GM23338 (cell line): Measurements from ENCODE around the gene SP2. TPM values are rescaled to one million over a fixed set of nuclear protein-coding genes. Genes with fewer than 3 reads are reported as not detected.

Experiments
- ATAC-seq: fragments of 200-7000 bp; cut with Tn5 transposase; 3 replicates; pipeline ENCODE4 v1.9.1; 2020
- DNase-seq: peaks from one replicate; pipeline ENCODE4 v3.0.0-alpha.2; 2015; ENCODE audit warnings: low spot score
- H2AFZ ChIP-seq: fragments of 200-600 bp; sonication (generic); 2 replicates; pipeline ENCODE4 v1.8.0; 2016; ENCODE audit warnings: antibody characterized with exemption, mild to moderate bottlenecking, moderate library complexity
- H3F3A ChIP-seq: fragments of 200-600 bp; sonication (generic); replicated peaks from 2 replicates; pipeline ENCODE4 v1.8.0; 2017; ENCODE audit warnings: antibody characterized with exemption, mixed run types, low read depth
- H3K27ac ChIP-seq: fragments of 200-600 bp; sonication (generic); 2 replicates; pipeline ENCODE4 v1.6.1; 2016; ENCODE audit warnings: low read depth
- H3K27me3 ChIP-seq: fragments of 200-600 bp; sonication (generic); 2 replicates; pipeline ENCODE4 v1.8.0; 2016; ENCODE audit warnings: mild to moderate bottlenecking, mixed run types, moderate library complexity; ENCODE audit not compliant: insufficient read depth
- H3K36me3 ChIP-seq: fragments of 200-600 bp; sonication (generic); 2 replicates; pipeline ENCODE4 v1.8.0; 2016; ENCODE audit warnings: mild to moderate bottlenecking; ENCODE audit not compliant: insufficient read depth
- H3K4me1 ChIP-seq: fragments of 200-600 bp; sonication (generic); 2 replicates; pipeline ENCODE4 v1.8.0; 2016; ENCODE audit warnings: mild to moderate bottlenecking, moderate library complexity; ENCODE audit not compliant: insufficient read depth
- H3K4me2 ChIP-seq: fragments of 200-600 bp; sonication (generic); 2 replicates; pipeline ENCODE4 v1.7.1; 2017; ENCODE audit warnings: mixed run types
- H3K4me3 ChIP-seq: fragments of 200-600 bp; sonication (generic); 2 replicates; pipeline ENCODE4 v1.6.1; 2016; ENCODE audit warnings: mixed run types
- H3K79me2 ChIP-seq: fragments of 200-600 bp; sonication (generic); replicated peaks from 2 replicates; pipeline ENCODE4 v1.8.0; 2017; ENCODE audit warnings: mild to moderate bottlenecking; ENCODE audit not compliant: insufficient read depth
- H3K9me2 ChIP-seq: fragments of 200-600 bp; sonication (generic); 2 replicates; pipeline ENCODE4 v1.8.0; 2017; ENCODE audit not compliant: insufficient read depth
- H4K20me1 ChIP-seq: fragments of 200-600 bp; sonication (generic); replicated peaks from 2 replicates; pipeline ENCODE4 v1.8.0; 2017; ENCODE audit warnings: mild to moderate bottlenecking; ENCODE audit not compliant: insufficient read depth
- H3K27ac Mint-ChIP-seq: 2 replicates; pipeline ENCODE4 v1.8.0; 2020; ENCODE audit warnings: inconsistent platforms, mild to moderate bottlenecking, moderate library complexity, mixed read lengths
- H3K27me3 Mint-ChIP-seq: 3 replicates; pipeline ENCODE4 v1.8.0; 2022; ENCODE audit warnings: low read depth, mild to moderate bottlenecking, moderate library complexity, mixed read lengths, inconsistent platforms; ENCODE audit not compliant: insufficient read depth, poor library complexity
- H3K36me3 Mint-ChIP-seq: 3 replicates; pipeline ENCODE4 v1.8.0; 2021; ENCODE audit warnings: low read depth, mild to moderate bottlenecking, inconsistent platforms, moderate library complexity, mixed read lengths
- H3K4me1 Mint-ChIP-seq: 3 replicates; pipeline ENCODE4 v1.8.0; 2020; ENCODE audit warnings: mild to moderate bottlenecking, inconsistent platforms, mixed read lengths
- H3K4me3 Mint-ChIP-seq: 3 replicates; pipeline ENCODE4 v1.8.0; 2021; ENCODE audit warnings: moderate library complexity, mild to moderate bottlenecking, inconsistent platforms, mixed read lengths
- H3K9me3 Mint-ChIP-seq: 3 replicates; pipeline ENCODE4 v1.8.0; 2020; ENCODE audit warnings: moderate library complexity, mild to moderate bottlenecking, inconsistent platforms, mixed read lengths
- CREB1 ChIP-seq: fragments of 250-450 bp; sonication (Bioruptor Pico); IDR thresholded peaks from 2 replicates; pipeline ENCODE4 v1.5.0; 2020; ENCODE audit warnings: low read depth, mild to moderate bottlenecking, moderate library complexity
- CTCF ChIP-seq, 2 experiments: fragments of 200-600 bp in 1 of 2; sonication (generic) in 1 of 2; conservative IDR thresholded peaks; 2 replicates each; pipeline versions ENCODE4 v1.5.1 to v1.6.1; 2016 to 2017; ENCODE audit warnings: antibody characterized with exemption in 2 of 2, low read depth in 2 of 2, mild to moderate bottlenecking in 2 of 2, moderate library complexity in 1 of 2
- EZH2 ChIP-seq: fragments of 200-600 bp; sonication (generic); IDR thresholded peaks from one replicate; pipeline ENCODE4 v1.8.0; 2017; ENCODE audit warnings: antibody characterized with exemption, mild to moderate bottlenecking, low read depth; ENCODE audit not compliant: unreplicated experiment
- EZH2phosphoT487 ChIP-seq: fragments of 200-600 bp; sonication (generic); IDR thresholded peaks from one replicate; pipeline ENCODE4 v1.8.1; 2018; ENCODE audit warnings: antibody characterized with exemption; ENCODE audit not compliant: unreplicated experiment
- JUNB ChIP-seq: IDR thresholded peaks from one replicate; pipeline ENCODE4 v1.6.1; 2016; ENCODE audit warnings: antibody characterized with exemption; ENCODE audit not compliant: unreplicated experiment
- NANOG ChIP-seq: IDR thresholded peaks from 2 replicates; pipeline ENCODE4 v1.6.1; 2016; ENCODE audit warnings: antibody characterized with exemption, borderline replicate concordance
- POLR2AphosphoS5 ChIP-seq: IDR thresholded peaks from 2 replicates; pipeline ENCODE4 v1.6.1; 2016; ENCODE audit warnings: antibody characterized with exemption, low read depth
- REST ChIP-seq: IDR thresholded peaks from one replicate; pipeline ENCODE4 v1.6.1; 2018; ENCODE audit warnings: antibody characterized with exemption; ENCODE audit not compliant: unreplicated experiment
- STAT1 ChIP-seq: IDR thresholded peaks from one replicate; pipeline ENCODE4 v1.6.1; 2016; ENCODE audit warnings: antibody characterized with exemption; ENCODE audit not compliant: unreplicated experiment
- ZNF114 ChIP-seq: fragments of 250-450 bp; sonication (Bioruptor Pico); IDR thresholded peaks from 2 replicates; pipeline ENCODE4 v1.5.0; 2020; ENCODE audit warnings: mild to moderate bottlenecking, moderate library complexity
- ZNF331 ChIP-seq: fragments of 250-450 bp; sonication (Bioruptor Pico); IDR thresholded peaks from 2 replicates; pipeline ENCODE4 v1.5.0; 2020; ENCODE audit warnings: low read depth, mild to moderate bottlenecking, moderate library complexity
- polyA plus RNA-seq: library from polyadenylated mRNA; unstranded; fragments of >200 nt; fragmentation: Nextera tagmentation; extraction: Ambion mirVana; gene quantifications from 2 replicates; pipeline ENCODE4 v1.2.1, GENCODE V29; 2016
- total RNA-seq: library from RNA; depleted of rRNA; stranded (reverse); fragments of >200 nt; shearing (Covaris generic); gene quantifications from 2 replicates; pipeline ENCODE4 v1.2.3, GENCODE V29; 2014
- TF ChIP-seq, protein P1 (sequence below): IDR thresholded peaks from 2 replicates; pipeline ENCODE4 v1.6.1; 2016; ENCODE audit warnings: antibody characterized with exemption
- TF ChIP-seq, protein P2 (sequence below): fragments of 250-450 bp; sonication (Bioruptor Pico); IDR thresholded peaks from 2 replicates; pipeline ENCODE4 v1.5.0; 2020; ENCODE audit warnings: mild to moderate bottlenecking, moderate library complexity

SP2 gene
- total and polyA plus RNA-seq, 2 experiments from 2014 or later, result 6.0 to 12.9 TPM

DNA sequence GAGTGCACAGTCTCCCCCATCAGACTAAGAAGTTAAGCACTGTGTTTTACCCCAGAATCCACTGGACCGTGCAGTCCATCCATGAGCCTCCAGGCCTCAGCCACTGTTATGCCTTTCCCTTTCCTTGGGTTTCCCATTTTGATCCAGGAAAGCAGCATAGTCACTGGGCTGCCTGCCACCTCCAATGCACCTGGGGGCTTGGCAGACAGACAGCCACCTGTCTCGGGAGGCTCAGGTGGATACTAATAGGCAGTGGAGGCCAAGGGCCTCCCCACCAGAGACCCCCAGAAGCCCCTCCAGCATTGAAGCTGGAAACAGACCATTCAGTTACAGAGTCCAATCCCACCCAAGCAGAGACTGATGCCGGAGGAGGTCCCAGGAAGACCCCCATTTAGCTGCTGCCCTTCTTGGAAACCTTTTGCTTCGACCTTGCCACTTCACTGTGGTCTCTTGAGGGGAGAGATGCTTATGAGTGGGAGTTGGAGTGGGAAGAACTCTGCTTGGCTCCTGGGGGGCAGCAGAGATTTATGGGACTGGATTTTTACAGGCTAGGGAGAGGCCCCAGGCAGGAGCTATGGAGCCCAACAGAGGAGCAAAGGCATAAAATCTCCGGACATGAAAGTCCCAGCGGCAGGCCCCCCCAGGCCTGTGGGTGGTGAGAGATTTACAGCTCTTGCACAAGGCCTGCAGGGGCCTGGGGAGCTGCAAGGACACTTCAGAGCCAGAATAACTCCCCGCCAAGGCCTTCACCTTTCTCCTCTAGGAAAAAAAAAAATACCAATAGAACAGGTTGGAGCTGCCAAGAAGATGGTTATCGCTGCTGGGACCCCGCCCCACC, 12.2 kb upstream of the SP2 start:
- no peaks in the 10 kb centered on the region for H3K36me3 ChIP-seq
- H3K79me2 ChIP-seq, result no peaks in the 10 kb centered on the region
- H3K9me2 ChIP-seq, result no peaks in the 10 kb centered on the region
- Mint-ChIP-seq H3K9me3 (no peaks in the 10 kb centered on the region), H3K27me3 (peaks cover 20% of the 10 kb centered on the region), H3K4me3 (no peak overlapping the region), H3K4me1 (peaks cover 27% of the 10 kb centered on the region), H3K27ac (no peak overlapping the region), H3K36me3 (no peaks in the 10 kb centered on the region)
- no peak overlapping the region for H3K27ac ChIP-seq
- H3K4me3 ChIP-seq, result no peak overlapping the region
- H4K20me1 ChIP-seq, result no peaks in the 10 kb centered on the region
- H3K27me3 ChIP-seq, result no peaks in the 10 kb centered on the region
- DNase-seq (no peak), ATAC-seq (no peak)
- H3K4me1 ChIP-seq, result peaks cover 16% of the 10 kb centered on the region
- 0 out of 2 replicates have a peak, but pooled peaks cover 4% of the 10 kb centered on the region for H3F3A ChIP-seq
- peak overlapping the region; percentile 69; the same call in 1 of the 2 replicates for H3K4me2 ChIP-seq
- TF ChIP-seq REST (no peak), NANOG (no peak), STAT1 (no peak), EZH2 (no peak), JUNB (no peak), ZNF331 (CRISPR knock-in tag) (no peak), POLR2AphosphoS5 (no peak), CREB1 (CRISPR knock-in tag) (no peak), CTCF (conservative IDR thresholded peaks at IDR 0.05; ENCODE audit: low read depth in 2 of 2) (no peak), EZH2phosphoT487 (no peak), ZNF114 (no peak)
- TF ChIP-seq, protein P1, sequence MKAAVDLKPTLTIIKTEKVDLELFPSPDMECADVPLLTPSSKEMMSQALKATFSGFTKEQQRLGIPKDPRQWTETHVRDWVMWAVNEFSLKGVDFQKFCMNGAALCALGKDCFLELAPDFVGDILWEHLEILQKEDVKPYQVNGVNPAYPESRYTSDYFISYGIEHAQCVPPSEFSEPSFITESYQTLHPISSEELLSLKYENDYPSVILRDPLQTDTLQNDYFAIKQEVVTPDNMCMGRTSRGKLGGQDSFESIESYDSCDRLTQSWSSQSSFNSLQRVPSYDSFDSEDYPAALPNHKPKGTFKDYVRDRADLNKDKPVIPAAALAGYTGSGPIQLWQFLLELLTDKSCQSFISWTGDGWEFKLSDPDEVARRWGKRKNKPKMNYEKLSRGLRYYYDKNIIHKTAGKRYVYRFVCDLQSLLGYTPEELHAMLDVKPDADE, result no peak
- TF ChIP-seq, protein P2, sequence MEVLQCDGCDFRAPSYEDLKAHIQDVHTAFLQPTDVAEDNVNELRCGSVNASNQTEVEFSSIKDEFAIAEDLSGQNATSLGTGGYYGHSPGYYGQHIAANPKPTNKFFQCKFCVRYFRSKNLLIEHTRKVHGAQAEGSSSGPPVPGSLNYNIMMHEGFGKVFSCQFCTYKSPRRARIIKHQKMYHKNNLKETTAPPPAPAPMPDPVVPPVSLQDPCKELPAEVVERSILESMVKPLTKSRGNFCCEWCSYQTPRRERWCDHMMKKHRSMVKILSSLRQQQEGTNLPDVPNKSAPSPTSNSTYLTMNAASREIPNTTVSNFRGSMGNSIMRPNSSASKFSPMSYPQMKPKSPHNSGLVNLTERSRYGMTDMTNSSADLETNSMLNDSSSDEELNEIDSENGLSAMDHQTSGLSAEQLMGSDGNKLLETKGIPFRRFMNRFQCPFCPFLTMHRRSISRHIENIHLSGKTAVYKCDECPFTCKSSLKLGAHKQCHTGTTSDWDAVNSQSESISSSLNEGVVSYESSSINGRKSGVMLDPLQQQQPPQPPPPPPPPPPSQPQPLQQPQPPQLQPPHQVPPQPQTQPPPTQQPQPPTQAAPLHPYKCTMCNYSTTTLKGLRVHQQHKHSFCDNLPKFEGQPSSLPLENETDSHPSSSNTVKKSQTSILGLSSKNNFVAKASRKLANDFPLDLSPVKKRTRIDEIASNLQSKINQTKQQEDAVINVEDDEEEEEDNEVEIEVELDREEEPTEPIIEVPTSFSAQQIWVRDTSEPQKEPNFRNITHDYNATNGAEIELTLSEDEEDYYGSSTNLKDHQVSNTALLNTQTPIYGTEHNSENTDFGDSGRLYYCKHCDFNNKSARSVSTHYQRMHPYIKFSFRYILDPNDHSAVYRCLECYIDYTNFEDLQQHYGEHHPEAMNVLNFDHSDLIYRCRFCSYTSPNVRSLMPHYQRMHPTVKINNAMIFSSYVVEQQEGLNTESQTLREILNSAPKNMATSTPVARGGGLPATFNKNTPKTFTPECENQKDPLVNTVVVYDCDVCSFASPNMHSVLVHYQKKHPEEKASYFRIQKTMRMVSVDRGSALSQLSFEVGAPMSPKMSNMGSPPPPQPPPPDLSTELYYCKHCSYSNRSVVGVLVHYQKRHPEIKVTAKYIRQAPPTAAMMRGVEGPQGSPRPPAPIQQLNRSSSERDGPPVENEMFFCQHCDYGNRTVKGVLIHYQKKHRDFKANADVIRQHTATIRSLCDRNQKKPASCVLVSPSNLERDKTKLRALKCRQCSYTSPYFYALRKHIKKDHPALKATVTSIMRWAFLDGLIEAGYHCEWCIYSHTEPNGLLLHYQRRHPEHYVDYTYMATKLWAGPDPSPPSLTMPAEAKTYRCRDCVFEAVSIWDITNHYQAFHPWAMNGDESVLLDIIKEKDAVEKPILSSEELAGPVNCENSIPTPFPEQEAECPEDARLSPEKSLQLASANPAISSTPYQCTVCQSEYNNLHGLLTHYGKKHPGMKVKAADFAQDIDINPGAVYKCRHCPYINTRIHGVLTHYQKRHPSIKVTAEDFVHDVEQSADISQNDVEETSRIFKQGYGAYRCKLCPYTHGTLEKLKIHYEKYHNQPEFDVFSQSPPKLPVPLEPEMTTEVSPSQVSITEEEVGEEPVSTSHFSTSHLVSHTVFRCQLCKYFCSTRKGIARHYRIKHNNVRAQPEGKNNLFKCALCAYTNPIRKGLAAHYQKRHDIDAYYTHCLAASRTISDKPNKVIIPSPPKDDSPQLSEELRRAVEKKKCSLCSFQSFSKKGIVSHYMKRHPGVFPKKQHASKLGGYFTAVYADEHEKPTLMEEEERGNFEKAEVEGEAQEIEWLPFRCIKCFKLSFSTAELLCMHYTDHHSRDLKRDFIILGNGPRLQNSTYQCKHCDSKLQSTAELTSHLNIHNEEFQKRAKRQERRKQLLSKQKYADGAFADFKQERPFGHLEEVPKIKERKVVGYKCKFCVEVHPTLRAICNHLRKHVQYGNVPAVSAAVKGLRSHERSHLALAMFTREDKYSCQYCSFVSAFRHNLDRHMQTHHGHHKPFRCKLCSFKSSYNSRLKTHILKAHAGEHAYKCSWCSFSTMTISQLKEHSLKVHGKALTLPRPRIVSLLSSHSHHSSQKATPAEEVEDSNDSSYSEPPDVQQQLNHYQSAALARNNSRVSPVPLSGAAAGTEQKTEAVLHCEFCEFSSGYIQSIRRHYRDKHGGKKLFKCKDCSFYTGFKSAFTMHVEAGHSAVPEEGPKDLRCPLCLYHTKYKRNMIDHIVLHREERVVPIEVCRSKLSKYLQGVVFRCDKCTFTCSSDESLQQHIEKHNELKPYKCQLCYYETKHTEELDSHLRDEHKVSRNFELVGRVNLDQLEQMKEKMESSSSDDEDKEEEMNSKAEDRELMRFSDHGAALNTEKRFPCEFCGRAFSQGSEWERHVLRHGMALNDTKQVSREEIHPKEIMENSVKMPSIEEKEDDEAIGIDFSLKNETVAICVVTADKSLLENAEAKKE (CRISPR knock-in tag), result no peak
- peak overlapping the region; percentile 85; the same call in 1 of the 2 replicates for H2AFZ ChIP-seq
